IMR-90 (cell line): ENCODE results near the gene DCC. TPM values are rescaled to one million over a fixed set of nuclear protein-coding genes. Genes with fewer than 3 reads are reported as not detected.

ENCODE experiments used
- ATAC-seq: fragments of 200-7000 bp; cut with Tn5 transposase; 2 replicates; pipeline ENCODE4 v1.9.1; 2020; ENCODE audit warnings: low read depth, mild to moderate bottlenecking, moderate library complexity
- BruUV-seq: library from RNA; stranded (reverse); fragments of 400-500 nt; replicated peaks from 2 replicates; lab custom pipeline; 2021; lab: Mats Ljungman, UMichigan
- CTCF ChIA-PET: fragments of 300-600 bp; formaldehyde crosslinking; extraction: SDS; loops from one replicate; lab custom pipeline; 2021; ENCODE audit warnings: antibody characterized with exemption; lab: Yijun Ruan, JAX
- POLR2A ChIA-PET: fragments of 300-600 bp; sonication (Branson Sonifier 250); formaldehyde crosslinking; loops from one replicate; lab custom pipeline; 2022; ENCODE audit warnings: antibody characterized with exemption; ENCODE audit not compliant: unreplicated experiment; lab: Charles Lee
- DNase-seq: peaks from one replicate; pipeline ENCODE4 v3.0.0; 2013
- H2AFZ ChIP-seq: replicated peaks from 2 replicates; pipeline ENCODE3; 2013; ENCODE audit warnings: low read length, mild to moderate bottlenecking; ENCODE audit not compliant: poor library complexity
- H2AK5ac ChIP-seq: 2 replicates; pipeline ENCODE4 v1.6.1; 2013; ENCODE audit warnings: low read depth, low read length, inconsistent platforms
- H2AK9ac ChIP-seq: replicated peaks from 2 replicates; pipeline ENCODE3; 2013; ENCODE audit warnings: mild to moderate bottlenecking, low read depth, low read length, moderate library complexity; ENCODE audit not compliant: poor library complexity
- H2BK120ac ChIP-seq: 2 replicates; pipeline ENCODE4 v1.6.1; 2013; ENCODE audit warnings: low read depth, low read length, inconsistent platforms
- H2BK15ac ChIP-seq: 3 replicates; pipeline ENCODE4 v1.6.1; 2013; ENCODE audit warnings: low read depth, low read length, inconsistent platforms
- H2BK20ac ChIP-seq: 2 replicates; pipeline ENCODE4 v1.6.1; 2013; ENCODE audit warnings: low read depth, mild to moderate bottlenecking, inconsistent platforms, low read length, moderate library complexity
- H2BK5ac ChIP-seq: 2 replicates; pipeline ENCODE4 v1.6.1; 2013; ENCODE audit warnings: mild to moderate bottlenecking, low read depth, low read length, inconsistent platforms; ENCODE audit not compliant: poor library complexity, severe bottlenecking
- H3K14ac ChIP-seq: replicated peaks from 2 replicates; pipeline ENCODE4 v1.6.1; 2013; ENCODE audit warnings: low read depth, low read length, inconsistent platforms
- H3K18ac ChIP-seq: 2 replicates; pipeline ENCODE4 v1.6.1; 2013; ENCODE audit warnings: low read depth, low read length, control low read depth
- H3K23ac ChIP-seq: 2 replicates; pipeline ENCODE4 v1.6.1; 2013; ENCODE audit warnings: low read depth, low read length, inconsistent platforms
- H3K27ac ChIP-seq: 2 replicates; pipeline ENCODE4 v1.5.1; 2013; ENCODE audit warnings: mild to moderate bottlenecking, control low read depth, low read length; ENCODE audit not compliant: insufficient read depth
- H3K27me3 ChIP-seq: 2 replicates; pipeline ENCODE4 v1.6.1; 2013; ENCODE audit warnings: low read length; ENCODE audit not compliant: control insufficient read depth, insufficient read depth
- H3K36me3 ChIP-seq: 2 replicates; pipeline ENCODE4 v1.6.1; 2013; ENCODE audit warnings: low read length, mixed read lengths; ENCODE audit not compliant: control insufficient read depth, insufficient read depth
- H3K4ac ChIP-seq: 2 replicates; pipeline ENCODE4 v1.6.1; 2013; ENCODE audit warnings: low read depth, low read length, inconsistent platforms
- H3K4me1 ChIP-seq: 2 replicates; pipeline ENCODE4 v1.6.1; 2013; ENCODE audit warnings: low read length, mixed read lengths; ENCODE audit not compliant: control insufficient read depth, insufficient read depth
- H3K4me2 ChIP-seq: 2 replicates; pipeline ENCODE4 v1.6.1; 2013; ENCODE audit warnings: low read depth, mild to moderate bottlenecking, control low read depth, low read length, moderate library complexity
- H3K4me3 ChIP-seq: 2 replicates; pipeline ENCODE4 v1.5.1; 2013; ENCODE audit warnings: low read depth, mild to moderate bottlenecking, control low read depth, low read length, moderate library complexity; ENCODE audit not compliant: insufficient read depth
- H3K56ac ChIP-seq: 2 replicates; pipeline ENCODE4 v1.6.1; 2013; ENCODE audit warnings: low read length, inconsistent platforms; ENCODE audit not compliant: insufficient read depth; ENCODE audit errors: extremely low read depth
- H3K79me1 ChIP-seq, 2 experiments: 2 replicates each; pipeline ENCODE4 v1.6.1; 2013; ENCODE audit warnings: low read length in 2 of 2, inconsistent platforms in 1 of 2, low read depth in 1 of 2
- H3K9ac ChIP-seq: 2 replicates; pipeline ENCODE4 v1.6.1; 2013; ENCODE audit warnings: low read depth, low read length, control low read depth
- H3K9me1 ChIP-seq: 2 replicates; pipeline ENCODE4 v1.6.1; 2013; ENCODE audit warnings: low read length, inconsistent platforms; ENCODE audit not compliant: insufficient read depth
- H3K9me3 ChIP-seq: 2 replicates; pipeline ENCODE4 v1.6.1; 2013; ENCODE audit warnings: low read length; ENCODE audit not compliant: control insufficient read depth, insufficient read depth
- H4K20me1 ChIP-seq: 2 replicates; pipeline ENCODE4 v1.6.1; 2013; ENCODE audit warnings: low read length, inconsistent platforms; ENCODE audit not compliant: insufficient read depth
- H4K5ac ChIP-seq: 2 replicates; pipeline ENCODE4 v1.6.1; 2013; ENCODE audit warnings: mild to moderate bottlenecking, low read depth, low read length, control low read depth
- H4K8ac ChIP-seq, 2 experiments: 2 replicates each; pipeline ENCODE4 v1.6.1; 2013; ENCODE audit warnings: low read depth in 2 of 2, low read length in 2 of 2, control low read depth in 1 of 2, inconsistent platforms in 1 of 2
- H4K91ac ChIP-seq: 2 replicates; pipeline ENCODE4 v1.6.1; 2013; ENCODE audit warnings: low read depth, low read length, inconsistent platforms; ENCODE audit not compliant: insufficient read depth
- BHLHE40 ChIP-seq: fragments of 150-350 bp; IDR thresholded peaks from 2 replicates; pipeline ENCODE4 v1.6.1; 2016; ENCODE audit warnings: mild to moderate bottlenecking, low read depth, low read length
- CEBPB ChIP-seq: IDR thresholded peaks from 2 replicates; pipeline ENCODE4 v1.6.1; 2012; ENCODE audit warnings: low read depth, low read length, improper control_type of control experiment
- CHD1 ChIP-seq: IDR thresholded peaks from 2 replicates; pipeline ENCODE4 v1.6.1; 2012; ENCODE audit warnings: low read depth, low read length, improper control_type of control experiment
- FOS ChIP-seq: fragments of 150-350 bp; IDR thresholded peaks from 2 replicates; pipeline ENCODE4 v1.6.1; 2016; ENCODE audit warnings: low read depth, low read length
- MAFK ChIP-seq: IDR thresholded peaks from 2 replicates; pipeline ENCODE4 v1.6.1; 2012; ENCODE audit warnings: low read depth, low read length, improper control_type of control experiment
- MAZ ChIP-seq: IDR thresholded peaks from 2 replicates; pipeline ENCODE4 v1.6.1; 2012; ENCODE audit warnings: low read depth, mild to moderate bottlenecking, low read length, improper control_type of control experiment, moderate library complexity, borderline replicate concordance
- MXI1 ChIP-seq: IDR thresholded peaks from 2 replicates; pipeline ENCODE4 v1.6.1; 2012; ENCODE audit warnings: low read depth, mild to moderate bottlenecking, low read length, moderate library complexity, borderline replicate concordance
- NFE2L2 ChIP-seq: fragments of 150-350 bp; IDR thresholded peaks from 2 replicates; pipeline ENCODE4 v1.6.1; 2016; ENCODE audit warnings: low read depth, mild to moderate bottlenecking, low read length
- POLR2A ChIP-seq: IDR thresholded peaks from 2 replicates; pipeline ENCODE4 v1.6.1; 2012; ENCODE audit warnings: mild to moderate bottlenecking, low read depth, low read length
- RAD21 ChIP-seq: IDR thresholded peaks from 2 replicates; pipeline ENCODE4 v1.6.1; 2012; ENCODE audit warnings: low read length, improper control_type of control experiment
- RCOR1 ChIP-seq: IDR thresholded peaks from 2 replicates; pipeline ENCODE4 v1.6.1; 2012; ENCODE audit warnings: mild to moderate bottlenecking, low read length, improper control_type of control experiment; ENCODE audit not compliant: insufficient replicate concordance
- RFX5 ChIP-seq: IDR thresholded peaks from 2 replicates; pipeline ENCODE4 v1.8.0; 2012; ENCODE audit warnings: low read depth, mild to moderate bottlenecking, low read length, moderate library complexity
- SMC3 ChIP-seq: fragments of 150-350 bp; IDR thresholded peaks from 2 replicates; pipeline ENCODE4 v1.6.1; 2016; ENCODE audit warnings: low read depth, mild to moderate bottlenecking, antibody characterized with exemption, low read length, moderate library complexity
- dilution Hi-C: fragments of 300-500 bp; cut with HindIII; formaldehyde crosslinking; loops from one replicate; pipeline ENCODE4 v1.14.3; 2018; ENCODE audit warnings: low sequenced_read_pairs; ENCODE audit not compliant: unreplicated experiment
- in situ Hi-C: fragments of 300-500 bp; cut with MboI; formaldehyde crosslinking; loops from 3 replicates; pipeline ENCODE4 v1.14.3; 2019; ENCODE audit warnings: low sequenced_read_pairs, inconsistent platforms, mixed read lengths
- intact Hi-C: fragments of 100-400 bp; cut with micrococcal nuclease; formaldehyde crosslinking; loops from 2 replicates; pipeline ENCODE4 v1.10.0; 2022
- polyA plus RNA-seq, 3 experiments: library from polyadenylated mRNA; depleted of rRNA; stranded (reverse); fragments of >200 nt; gene quantifications; 2 replicates each; pipeline ENCODE4 v1.2.3, GENCODE V29; 2012; ENCODE audit warnings: low replicate concordance in 1 of 3
- total RNA-seq: library from RNA; depleted of rRNA; stranded (reverse); fragments of >200 nt; gene quantifications from 2 replicates; pipeline ENCODE4 v1.2.3, GENCODE V29; 2012
- TF ChIP-seq, protein P1 (sequence below): conservative IDR thresholded peaks from 2 replicates; pipeline ENCODE4 v1.5.1; 2012; ENCODE audit warnings: mild to moderate bottlenecking, low read depth, low read length, improper control_type of control experiment
- TF ChIP-seq, protein P2 (sequence below): fragments of 150-350 bp; IDR thresholded peaks from 2 replicates; pipeline ENCODE4 v1.6.1; 2017; ENCODE audit warnings: mild to moderate bottlenecking, antibody characterized with exemption, low read length, low read depth
- TF ChIP-seq, protein P3 (sequence below): fragments of 150-350 bp; IDR thresholded peaks from 2 replicates; pipeline ENCODE4 v1.6.1; 2016; ENCODE audit warnings: low read depth, mild to moderate bottlenecking, low read length, moderate library complexity, borderline replicate concordance

DCC gene
- total and polyA plus RNA-seq, 2 of the 4 experiments (the other 2 are of a cell fraction), result 0.31 to 0.54 TPM

DNA sequence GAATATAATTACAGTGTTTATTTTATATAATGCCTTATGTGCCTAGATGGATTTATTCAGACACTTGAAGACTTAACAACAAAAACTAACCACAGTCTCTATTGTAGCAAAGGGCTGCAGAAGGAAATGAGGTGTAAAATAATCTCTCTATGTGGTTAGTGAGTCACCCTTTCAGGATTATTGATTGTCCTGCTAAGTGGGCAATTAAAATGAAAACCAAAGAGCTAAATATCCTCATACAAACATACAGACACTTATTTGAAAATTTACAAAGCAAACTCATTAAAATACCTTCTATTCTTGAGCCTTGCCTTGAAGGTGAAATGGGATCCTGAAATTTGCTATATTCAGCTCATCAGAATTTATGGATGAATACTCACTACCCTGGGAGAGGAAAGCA, 27.7 kb upstream of the DCC start:
- no peaks in the 10 kb centered on the region for H3K36me3 ChIP-seq
- no peak for ATAC-seq
- H3K23ac ChIP-seq, result no peak overlapping the region
- H4K8ac ChIP-seq, result no peak overlapping the region
- H3K79me1 ChIP-seq, result no peaks in the 10 kb centered on the region
- no peak overlapping the region for H3K56ac ChIP-seq
- CTCF ChIA-PET, result no interaction called here
- H2BK120ac ChIP-seq, result no peak overlapping the region
- H3K4me2 ChIP-seq, result no peak overlapping the region
- TF ChIP-seq MAZ (no peak), NFE2L2 (no peak), RAD21 (no peak), MAFK (no peak), RFX5 (no peak), RCOR1 (no peak), BHLHE40 (no peak), CEBPB (no peak), MXI1 (no peak), FOS (no peak), POLR2A (no peak), SMC3 (no peak), CHD1 (no peak)
- TF ChIP-seq, protein P1, sequence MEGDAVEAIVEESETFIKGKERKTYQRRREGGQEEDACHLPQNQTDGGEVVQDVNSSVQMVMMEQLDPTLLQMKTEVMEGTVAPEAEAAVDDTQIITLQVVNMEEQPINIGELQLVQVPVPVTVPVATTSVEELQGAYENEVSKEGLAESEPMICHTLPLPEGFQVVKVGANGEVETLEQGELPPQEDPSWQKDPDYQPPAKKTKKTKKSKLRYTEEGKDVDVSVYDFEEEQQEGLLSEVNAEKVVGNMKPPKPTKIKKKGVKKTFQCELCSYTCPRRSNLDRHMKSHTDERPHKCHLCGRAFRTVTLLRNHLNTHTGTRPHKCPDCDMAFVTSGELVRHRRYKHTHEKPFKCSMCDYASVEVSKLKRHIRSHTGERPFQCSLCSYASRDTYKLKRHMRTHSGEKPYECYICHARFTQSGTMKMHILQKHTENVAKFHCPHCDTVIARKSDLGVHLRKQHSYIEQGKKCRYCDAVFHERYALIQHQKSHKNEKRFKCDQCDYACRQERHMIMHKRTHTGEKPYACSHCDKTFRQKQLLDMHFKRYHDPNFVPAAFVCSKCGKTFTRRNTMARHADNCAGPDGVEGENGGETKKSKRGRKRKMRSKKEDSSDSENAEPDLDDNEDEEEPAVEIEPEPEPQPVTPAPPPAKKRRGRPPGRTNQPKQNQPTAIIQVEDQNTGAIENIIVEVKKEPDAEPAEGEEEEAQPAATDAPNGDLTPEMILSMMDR, result no peak
- TF ChIP-seq, protein P2, sequence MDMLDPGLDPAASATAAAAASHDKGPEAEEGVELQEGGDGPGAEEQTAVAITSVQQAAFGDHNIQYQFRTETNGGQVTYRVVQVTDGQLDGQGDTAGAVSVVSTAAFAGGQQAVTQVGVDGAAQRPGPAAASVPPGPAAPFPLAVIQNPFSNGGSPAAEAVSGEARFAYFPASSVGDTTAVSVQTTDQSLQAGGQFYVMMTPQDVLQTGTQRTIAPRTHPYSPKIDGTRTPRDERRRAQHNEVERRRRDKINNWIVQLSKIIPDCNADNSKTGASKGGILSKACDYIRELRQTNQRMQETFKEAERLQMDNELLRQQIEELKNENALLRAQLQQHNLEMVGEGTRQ, result no peak
- TF ChIP-seq, protein P3, sequence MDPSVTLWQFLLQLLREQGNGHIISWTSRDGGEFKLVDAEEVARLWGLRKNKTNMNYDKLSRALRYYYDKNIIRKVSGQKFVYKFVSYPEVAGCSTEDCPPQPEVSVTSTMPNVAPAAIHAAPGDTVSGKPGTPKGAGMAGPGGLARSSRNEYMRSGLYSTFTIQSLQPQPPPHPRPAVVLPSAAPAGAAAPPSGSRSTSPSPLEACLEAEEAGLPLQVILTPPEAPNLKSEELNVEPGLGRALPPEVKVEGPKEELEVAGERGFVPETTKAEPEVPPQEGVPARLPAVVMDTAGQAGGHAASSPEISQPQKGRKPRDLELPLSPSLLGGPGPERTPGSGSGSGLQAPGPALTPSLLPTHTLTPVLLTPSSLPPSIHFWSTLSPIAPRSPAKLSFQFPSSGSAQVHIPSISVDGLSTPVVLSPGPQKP, result no peak
- no peaks in the 10 kb centered on the region for H4K20me1 ChIP-seq
- no peak overlapping the region for H2AK5ac ChIP-seq
- H3K18ac ChIP-seq, result no peak overlapping the region
- peaks cover 5% of the 10 kb centered on the region; the same call in 1 of the 2 replicates for H3K9me3 ChIP-seq
- no peaks in the 10 kb centered on the region for H3K27me3 ChIP-seq
- H3K4ac ChIP-seq, result no peak overlapping the region
- no peak overlapping the region for H2AK9ac ChIP-seq
- no peak for DNase-seq
- H3K14ac ChIP-seq, result no peak overlapping the region
- no peaks in the 10 kb centered on the region for H3K4me1 ChIP-seq
- no peak overlapping the region for H3K9ac ChIP-seq
- dilution Hi-C loops (no loop called here), intact Hi-C loops (no loop called here), in situ Hi-C loops (no loop called here)
- H4K91ac ChIP-seq, result no peak overlapping the region
- H3K4me3 ChIP-seq, result no peak overlapping the region
- no peak overlapping the region for H2BK5ac ChIP-seq
- no peak overlapping the region for H2AFZ ChIP-seq
- H2BK20ac ChIP-seq, result no peak overlapping the region
- no peak overlapping the region for H2BK15ac ChIP-seq
- H4K5ac ChIP-seq, result no peak overlapping the region
- no peak overlapping the region for H3K27ac ChIP-seq
- no TSS peak for BruUV-seq
- H3K9me1 ChIP-seq, result no peaks in the 10 kb centered on the region
- POLR2A ChIA-PET, result no interaction called here
